ENCODE measurements around the gene TFPI.

Gene TFPI

DNA sequence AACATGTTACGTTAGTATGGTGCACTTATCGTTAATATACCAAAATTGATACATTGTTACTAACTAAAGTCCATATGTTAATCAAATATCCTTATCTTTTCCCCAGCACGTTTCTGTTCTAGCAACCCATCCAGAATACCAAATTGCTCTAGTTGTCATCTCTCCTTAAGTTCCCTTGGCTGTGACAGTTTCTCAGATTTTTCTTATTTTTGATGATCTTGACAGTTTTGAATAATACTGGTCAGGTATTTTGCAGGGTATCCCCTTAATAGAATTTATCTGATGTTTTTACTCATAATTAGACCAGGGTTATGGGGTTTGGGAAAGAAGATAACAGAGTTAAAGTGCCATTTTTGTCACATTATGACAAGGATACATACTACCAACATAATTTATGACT lies 47.8 kb downstream of the TFPI start:
- Histone ChIP-seq H3K4me3 (ENCODE audit: low read depth in 1 of 2, low read length in 2 of 2) (no peak overlapping the region), H3K9ac (ENCODE audit: low read depth, low read length) (no peak overlapping the region), H3K27ac (ENCODE audit: low read length) (no peak overlapping the region), H3K79me2 (ENCODE audit: insufficient read depth, low read length) (no peaks in the 10 kb centered on the region), H2AFZ (ENCODE audit: low read depth, low read length) (no peak overlapping the region), H3K27me3 (ENCODE audit: insufficient read depth, low read length, poor library complexity) (no peaks in the 10 kb centered on the region), H3K4me1 (ENCODE audit: insufficient read depth, low read length) (peaks cover 15% of the 10 kb centered on the region), H4K20me1 (ENCODE audit: insufficient read depth, low read length) (no peaks in the 10 kb centered on the region), H3K4me2 (ENCODE audit: insufficient read depth, low read length) (no peak overlapping the region), H3K9me3 (ENCODE audit: insufficient read depth, low read length, severe bottlenecking) (no peaks in the 10 kb centered on the region), H3K36me3 (ENCODE audit: insufficient read depth, low read length) (no peaks in the 10 kb centered on the region)
- ATAC-seq (ENCODE audit: insufficient read depth, low read depth) (no peak), DNase-seq (no peak)
- TF ChIP-seq, protein P1, sequence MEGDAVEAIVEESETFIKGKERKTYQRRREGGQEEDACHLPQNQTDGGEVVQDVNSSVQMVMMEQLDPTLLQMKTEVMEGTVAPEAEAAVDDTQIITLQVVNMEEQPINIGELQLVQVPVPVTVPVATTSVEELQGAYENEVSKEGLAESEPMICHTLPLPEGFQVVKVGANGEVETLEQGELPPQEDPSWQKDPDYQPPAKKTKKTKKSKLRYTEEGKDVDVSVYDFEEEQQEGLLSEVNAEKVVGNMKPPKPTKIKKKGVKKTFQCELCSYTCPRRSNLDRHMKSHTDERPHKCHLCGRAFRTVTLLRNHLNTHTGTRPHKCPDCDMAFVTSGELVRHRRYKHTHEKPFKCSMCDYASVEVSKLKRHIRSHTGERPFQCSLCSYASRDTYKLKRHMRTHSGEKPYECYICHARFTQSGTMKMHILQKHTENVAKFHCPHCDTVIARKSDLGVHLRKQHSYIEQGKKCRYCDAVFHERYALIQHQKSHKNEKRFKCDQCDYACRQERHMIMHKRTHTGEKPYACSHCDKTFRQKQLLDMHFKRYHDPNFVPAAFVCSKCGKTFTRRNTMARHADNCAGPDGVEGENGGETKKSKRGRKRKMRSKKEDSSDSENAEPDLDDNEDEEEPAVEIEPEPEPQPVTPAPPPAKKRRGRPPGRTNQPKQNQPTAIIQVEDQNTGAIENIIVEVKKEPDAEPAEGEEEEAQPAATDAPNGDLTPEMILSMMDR (IDR thresholded peaks at IDR 0.05; ENCODE audit: borderline replicate concordance, extremely low read depth, low read length, poor library complexity, severe bottlenecking), result no peak
- no peak for TF ChIP-seq EZH2 (IDR thresholded peaks at IDR 0.05; ENCODE audit: borderline replicate concordance, low read depth, low read length, severe bottlenecking)

DNA sequence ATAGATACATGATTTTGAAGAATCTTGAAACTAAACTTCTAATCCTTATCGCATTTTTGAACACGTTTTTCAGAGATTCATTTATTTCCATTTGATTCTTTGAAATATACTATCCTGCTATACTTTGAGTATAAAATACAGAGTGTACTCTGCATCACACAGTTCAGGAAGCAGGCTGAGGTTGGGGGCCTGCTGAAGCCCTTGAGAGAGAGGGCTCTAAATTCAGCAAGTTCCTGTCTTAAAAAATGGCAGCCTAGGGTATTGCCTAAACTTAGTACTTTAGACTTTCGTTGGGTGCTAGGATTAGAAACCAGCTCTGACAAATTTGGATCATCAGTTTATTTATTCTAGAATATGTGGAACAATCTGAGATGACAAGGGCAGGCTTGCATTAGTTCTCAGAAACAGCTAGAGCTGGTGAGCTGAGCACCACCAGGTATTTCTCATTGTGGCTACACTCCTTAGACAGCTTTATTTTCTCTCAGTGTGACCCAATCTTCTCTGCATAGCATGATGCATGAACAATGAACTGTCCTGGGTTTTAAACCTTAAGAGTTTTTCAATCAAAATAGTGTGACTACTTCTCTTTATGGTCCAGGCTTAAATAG lies 49.1 kb downstream of the TFPI start:
- H4K20me1 ChIP-seq (ENCODE audit: insufficient read depth, low read length), result no peaks in the 10 kb centered on the region
- H3K79me2 ChIP-seq (ENCODE audit: insufficient read depth, low read length), result no peaks in the 10 kb centered on the region
- H3K4me1 ChIP-seq (ENCODE audit: insufficient read depth, low read length), result peaks cover 15% of the 10 kb centered on the region
- no peak overlapping the region for H2AFZ ChIP-seq (ENCODE audit: low read depth, low read length)
- H3K4me2 ChIP-seq (ENCODE audit: insufficient read depth, low read length), result no peak overlapping the region
- H3K36me3 ChIP-seq (ENCODE audit: insufficient read depth, low read length), result no peaks in the 10 kb centered on the region
- H3K4me3 ChIP-seq (ENCODE audit: low read depth in 1 of 2, low read length in 2 of 2), result no peak overlapping the region
- no peaks in the 10 kb centered on the region for H3K27me3 ChIP-seq (ENCODE audit: insufficient read depth, low read length, poor library complexity)
- ATAC-seq (ENCODE audit: insufficient read depth, low read depth) (peak; percentile 72), DNase-seq (no peak)
- H3K9me3 ChIP-seq (ENCODE audit: insufficient read depth, low read length, severe bottlenecking), result no peaks in the 10 kb centered on the region
- no peak for TF ChIP-seq EZH2 (IDR thresholded peaks at IDR 0.05; ENCODE audit: borderline replicate concordance, low read depth, low read length, severe bottlenecking)
- TF ChIP-seq, protein P1 (IDR thresholded peaks at IDR 0.05; ENCODE audit: borderline replicate concordance, extremely low read depth, low read length, poor library complexity, severe bottlenecking), result no peak
- H3K27ac ChIP-seq (ENCODE audit: low read length), result no peak overlapping the region
- no peak overlapping the region for H3K9ac ChIP-seq (ENCODE audit: low read depth, low read length)

DNA sequence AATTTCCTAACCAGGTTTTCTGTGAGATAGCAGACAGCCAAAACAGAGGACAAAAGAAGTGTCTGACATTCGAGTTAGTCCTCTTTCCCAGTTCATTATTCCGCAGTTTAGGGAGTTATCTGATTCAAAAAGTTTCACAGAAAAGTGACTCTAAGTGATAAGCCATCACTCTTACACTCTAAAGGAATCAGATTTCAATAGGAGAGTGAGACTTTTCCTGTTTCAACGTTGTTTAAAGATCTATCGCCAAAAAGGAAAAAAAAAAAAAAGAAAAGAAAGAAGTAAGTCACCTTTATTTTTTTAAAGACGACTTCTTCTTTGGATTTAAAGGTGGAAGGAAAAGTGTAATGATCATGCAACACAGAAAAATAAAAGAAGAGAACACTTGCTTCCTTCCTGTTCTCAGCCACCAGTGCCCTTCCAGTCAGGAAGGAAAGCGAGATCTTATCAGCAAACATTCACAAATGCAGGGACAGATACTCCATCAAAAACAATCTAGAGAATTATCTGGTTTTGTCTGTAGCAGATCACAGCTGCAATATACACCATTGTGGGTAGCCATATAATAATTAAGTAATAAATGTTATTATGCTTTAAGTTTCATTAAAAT lies 49.8 kb downstream of the TFPI start:
- no peak for DNase-seq
- Histone ChIP-seq H3K36me3 (ENCODE audit: insufficient read depth, low read length) (no peaks in the 10 kb centered on the region), H3K4me3 (ENCODE audit: low read depth in 1 of 2, low read length in 2 of 2) (no peak overlapping the region), H3K4me1 (ENCODE audit: insufficient read depth, low read length) (peaks cover 15% of the 10 kb centered on the region), H3K4me2 (ENCODE audit: insufficient read depth, low read length) (no peak overlapping the region), H4K20me1 (ENCODE audit: insufficient read depth, low read length) (no peaks in the 10 kb centered on the region), H3K9me3 (ENCODE audit: insufficient read depth, low read length, severe bottlenecking) (no peaks in the 10 kb centered on the region), H2AFZ (ENCODE audit: low read depth, low read length) (no peak overlapping the region), H3K27ac (ENCODE audit: low read length) (no peak overlapping the region), H3K27me3 (ENCODE audit: insufficient read depth, low read length, poor library complexity) (no peaks in the 10 kb centered on the region), H3K79me2 (ENCODE audit: insufficient read depth, low read length) (no peaks in the 10 kb centered on the region), H3K9ac (ENCODE audit: low read depth, low read length) (no peak overlapping the region)
- peak; percentile 50; the same call in 1 of the 3 replicates for ATAC-seq (ENCODE audit: insufficient read depth, low read depth)
- TF ChIP-seq, protein P1 (IDR thresholded peaks at IDR 0.05; ENCODE audit: borderline replicate concordance, extremely low read depth, low read length, poor library complexity, severe bottlenecking), result no peak
- TF ChIP-seq EZH2 (IDR thresholded peaks at IDR 0.05; ENCODE audit: borderline replicate concordance, low read depth, low read length, severe bottlenecking), result no peak

Data from DND-41 (cell line).